ENCODE data around the gene RHBDD3.

GRCh38 chr22:29265929-29266328 lies 1.9 kb downstream of the RHBDD3 start:
- no peak for TF ChIP-seq EZH2 (IDR thresholded peaks at IDR 0.05; ENCODE audit: insufficient read depth, poor library complexity, severe bottlenecking)
- TF ChIP-seq EZH2phosphoT487 (IDR thresholded peaks at IDR 0.05; ENCODE audit: insufficient read depth, low read depth), result no peak

Data from GM23248 (cell line).